Coronary artery (tissue), 2 donors: ENCODE measurements around the gene CREB5.

Experiments
- DNase-seq: peaks from one replicate; pipeline ENCODE4 v3.0.0-alpha.2; 2017; ENCODE audit warnings: low spot score
- H3K27ac ChIP-seq, 2 donors: fragments of 200-600 bp; sonication (generic); one replicate each; pipeline ENCODE4 v1.5.1; 2016 to 2019
- H3K4me3 ChIP-seq: fragments of 200-600 bp; sonication (generic); 2 replicates; pipeline ENCODE4 v1.5.1; 2016; ENCODE audit warnings: mild to moderate bottlenecking, moderate library complexity
- TF ChIP-seq, protein P1 (sequence below): fragments of 200-600 bp; sonication (generic); IDR thresholded peaks from one replicate; pipeline ENCODE4 v1.5.1; 2019; ENCODE audit warnings: antibody characterized with exemption

Gene CREB5

DNA sequence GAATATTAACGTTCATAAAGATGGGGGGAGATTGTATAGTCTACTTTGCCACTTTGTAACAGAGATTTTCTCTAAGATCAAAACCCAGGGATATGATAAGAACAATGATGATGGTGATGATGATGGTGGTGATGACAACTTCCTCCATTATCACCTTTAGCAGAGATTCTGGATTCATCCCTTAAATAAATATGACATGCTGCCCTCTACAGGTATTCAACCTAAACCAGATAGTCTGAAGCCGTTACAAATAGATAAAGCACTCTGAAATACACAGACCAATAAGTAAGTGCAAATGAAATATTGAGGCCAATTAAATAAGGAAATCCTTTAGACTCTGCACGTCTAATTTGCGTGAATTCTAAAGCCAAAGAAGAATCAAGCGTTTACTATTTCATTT, 211.5 kb downstream of the CREB5 start:
- TF ChIP-seq, protein P1, sequence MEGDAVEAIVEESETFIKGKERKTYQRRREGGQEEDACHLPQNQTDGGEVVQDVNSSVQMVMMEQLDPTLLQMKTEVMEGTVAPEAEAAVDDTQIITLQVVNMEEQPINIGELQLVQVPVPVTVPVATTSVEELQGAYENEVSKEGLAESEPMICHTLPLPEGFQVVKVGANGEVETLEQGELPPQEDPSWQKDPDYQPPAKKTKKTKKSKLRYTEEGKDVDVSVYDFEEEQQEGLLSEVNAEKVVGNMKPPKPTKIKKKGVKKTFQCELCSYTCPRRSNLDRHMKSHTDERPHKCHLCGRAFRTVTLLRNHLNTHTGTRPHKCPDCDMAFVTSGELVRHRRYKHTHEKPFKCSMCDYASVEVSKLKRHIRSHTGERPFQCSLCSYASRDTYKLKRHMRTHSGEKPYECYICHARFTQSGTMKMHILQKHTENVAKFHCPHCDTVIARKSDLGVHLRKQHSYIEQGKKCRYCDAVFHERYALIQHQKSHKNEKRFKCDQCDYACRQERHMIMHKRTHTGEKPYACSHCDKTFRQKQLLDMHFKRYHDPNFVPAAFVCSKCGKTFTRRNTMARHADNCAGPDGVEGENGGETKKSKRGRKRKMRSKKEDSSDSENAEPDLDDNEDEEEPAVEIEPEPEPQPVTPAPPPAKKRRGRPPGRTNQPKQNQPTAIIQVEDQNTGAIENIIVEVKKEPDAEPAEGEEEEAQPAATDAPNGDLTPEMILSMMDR, result no peak
- H3K27ac ChIP-seq, result no peak overlapping the region
- H3K4me3 ChIP-seq, result no peak overlapping the region
- DNase-seq, result no peak

DNA sequence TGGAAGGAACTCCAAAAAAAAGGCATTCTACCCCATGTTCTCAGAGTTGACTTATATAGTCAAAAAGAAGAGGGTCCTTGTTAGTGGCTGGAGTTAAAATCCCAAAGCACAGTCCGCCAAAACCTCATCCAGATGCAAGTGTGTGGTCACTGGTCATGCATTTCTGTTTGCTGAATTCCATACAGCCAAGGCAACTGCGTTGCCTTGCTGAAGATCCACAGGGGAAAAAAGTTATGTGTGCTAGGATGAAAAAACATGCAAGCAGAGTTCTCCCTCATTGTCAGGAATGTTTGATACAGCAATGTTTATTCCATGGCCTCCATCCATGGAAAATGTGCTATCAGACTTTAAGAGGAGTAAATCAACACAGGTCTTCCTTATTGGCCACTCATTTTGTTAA, 213.1 kb downstream of the CREB5 start:
- TF ChIP-seq, protein P1, result no peak
- H3K4me3 ChIP-seq, result no peak overlapping the region
- no peak overlapping the region for H3K27ac ChIP-seq
- DNase-seq, result no peak

DNA sequence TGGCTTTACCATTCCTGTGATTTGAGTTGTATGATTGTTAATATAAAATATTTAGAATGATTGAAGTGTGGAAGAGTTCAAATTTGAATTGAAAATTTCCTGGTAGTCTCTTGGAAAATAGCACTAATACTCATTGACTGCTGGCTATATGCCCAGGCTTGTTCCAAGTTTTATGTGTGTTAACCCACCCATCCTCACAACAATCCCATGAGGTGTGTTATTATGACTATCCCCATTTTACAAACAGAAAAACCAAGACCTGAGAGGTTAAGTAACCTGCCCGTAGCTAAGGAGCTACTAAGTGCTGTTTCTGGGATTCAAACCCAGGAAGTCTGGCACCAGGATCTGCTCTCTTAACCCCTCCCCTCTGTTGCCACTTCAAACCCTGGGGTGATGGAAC, 213.9 kb downstream of the CREB5 start:
- H3K27ac ChIP-seq, result peak overlapping the region in 1 of 2 donors; percentile 5
- TF ChIP-seq, protein P1, result no peak
- DNase-seq, result no peak
- no peak overlapping the region for H3K4me3 ChIP-seq

DNA sequence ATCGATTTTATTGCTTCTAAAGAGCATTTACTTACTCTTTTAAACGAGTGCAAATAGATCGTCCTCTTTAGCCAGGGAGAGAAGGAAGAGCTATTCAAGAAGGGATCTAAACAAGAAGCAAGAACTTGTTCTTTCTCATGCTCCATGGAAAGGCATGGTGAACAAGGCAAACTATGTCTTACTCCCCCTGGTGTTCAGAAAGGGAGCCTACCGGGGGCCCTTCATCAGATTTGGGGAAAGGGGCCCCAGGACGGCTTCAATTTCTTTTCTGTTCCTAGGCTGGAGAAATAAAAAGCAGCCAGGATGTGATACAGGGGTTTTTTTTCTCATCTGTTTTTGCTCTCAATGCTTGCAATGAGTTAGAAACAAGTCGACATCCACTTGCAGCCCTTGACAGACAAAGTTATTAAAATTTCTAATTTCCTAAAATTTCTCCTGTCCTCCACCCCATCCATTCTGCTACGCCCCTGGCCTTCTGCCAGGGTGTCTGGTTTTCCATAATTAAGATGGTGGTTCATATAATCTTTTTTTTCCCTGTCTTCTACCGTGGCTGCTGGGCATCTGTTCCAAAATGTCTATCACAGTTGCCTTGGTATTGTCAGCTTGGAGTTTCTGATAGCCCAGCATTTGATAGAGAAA, 214.4 kb downstream of the CREB5 start:
- TF ChIP-seq, protein P1, result peak; percentile 34
- DNase-seq, result no peak
- Histone ChIP-seq H3K27ac (peak overlapping the region in 1 of 2 donors; percentile 5), H3K4me3 (no peak overlapping the region)

DNA sequence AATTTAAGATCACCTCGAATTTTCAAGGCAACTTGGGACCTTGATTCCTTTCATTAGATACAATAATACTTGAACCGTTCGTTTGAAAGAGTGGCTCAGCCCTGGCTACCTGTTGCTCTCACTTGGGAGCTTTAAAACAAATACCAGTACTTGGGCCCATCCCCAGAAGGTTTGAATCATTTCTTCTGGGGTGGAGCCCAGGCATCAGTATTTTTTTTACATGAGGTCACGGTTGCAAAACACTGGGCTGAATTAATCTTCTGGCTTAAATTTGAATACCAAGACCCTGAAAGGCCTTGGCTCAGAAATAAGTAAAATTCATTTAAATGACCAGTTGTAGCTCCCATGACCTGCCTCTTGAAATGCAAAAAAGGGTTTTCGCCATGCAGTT, 214.9 kb downstream of the CREB5 start:
- DNase-seq, result no peak
- TF ChIP-seq, protein P1, result no peak
- H3K27ac ChIP-seq, result peak overlapping the region in 1 of 2 donors; percentile 24
- no peak overlapping the region for H3K4me3 ChIP-seq

DNA sequence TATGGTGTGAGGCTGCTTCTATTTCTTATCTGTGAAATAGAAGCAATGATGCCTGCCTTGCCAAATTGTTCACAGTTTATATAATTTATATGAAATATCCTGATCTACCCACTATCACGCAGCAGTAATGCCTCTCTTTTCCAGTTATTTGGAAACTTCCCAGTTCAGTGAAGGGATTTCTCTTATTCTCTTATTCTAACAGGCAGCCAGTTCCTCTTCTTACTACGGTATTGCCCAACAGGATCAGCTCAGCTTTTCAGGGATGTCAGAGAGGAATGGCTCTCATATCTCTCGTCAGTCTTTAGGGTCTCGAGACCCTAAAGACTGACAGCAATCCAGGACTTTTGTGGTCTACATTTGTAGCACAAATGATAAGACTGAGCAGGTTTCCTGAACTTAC, 215.6 kb downstream of the CREB5 start:
- TF ChIP-seq, protein P1, result no peak
- DNase-seq, result no peak
- H3K27ac ChIP-seq, result peak overlapping the region in 1 of 2 donors; percentile 24
- H3K4me3 ChIP-seq, result no peak overlapping the region

DNA sequence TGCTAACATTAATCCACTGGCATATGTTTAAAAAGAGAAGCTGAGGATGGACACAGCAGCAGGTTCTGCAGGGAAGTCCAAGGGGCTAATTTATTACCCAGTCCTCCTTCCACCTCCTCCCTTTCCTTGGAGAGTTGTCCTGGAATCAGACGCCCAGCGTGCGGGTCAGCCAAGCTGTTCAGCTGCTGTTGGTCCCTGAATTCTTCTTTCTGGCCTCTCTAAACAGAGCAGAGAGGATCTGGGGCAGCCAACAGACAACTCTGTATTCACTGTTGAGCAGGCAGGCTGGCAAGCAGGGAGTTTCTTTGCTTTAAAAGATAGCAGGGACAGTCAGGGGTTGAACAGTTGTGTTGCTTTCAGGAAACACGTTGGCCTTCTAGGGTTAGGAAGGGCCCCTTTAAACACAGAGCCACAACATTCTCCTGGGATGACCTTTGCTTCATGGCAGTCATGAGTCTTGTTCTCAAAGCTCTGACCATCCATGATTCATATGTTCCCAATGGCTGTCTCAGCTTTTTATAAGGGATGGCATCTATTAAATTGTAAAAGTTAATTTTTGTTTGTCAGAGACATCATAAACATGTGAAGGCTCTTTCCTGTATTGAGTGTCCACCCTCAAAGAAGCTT, 217.0 kb downstream of the CREB5 start:
- Histone ChIP-seq H3K4me3 (no peak overlapping the region), H3K27ac (peak overlapping the region in 1 of 2 donors; percentile 15)
- TF ChIP-seq, protein P1, result no peak
- DNase-seq, result no peak
